Activated naive CD4-positive, alpha-beta T cell treated with anti-CD3 and anti-CD28 coated beads, Interleukin-2, amount 10 ng/mL, durations not matched to agents 7 days and 5 days (primary cell): Measurements from ENCODE around the gene BLTP3B.

Source experiments
- CTCF ChIA-PET: fragments of 350-600 bp; sonication (Branson Sonifier 250); formaldehyde crosslinking; loops from one replicate; lab custom pipeline; 2021; ENCODE audit warnings: antibody characterized with exemption; lab: Charles Lee
- DNase-seq: peaks from one replicate; pipeline ENCODE4 v3.0.0-alpha.2; 2020
- H3K27ac Mint-ChIP-seq: one replicate; pipeline ENCODE4 v1.8.0; 2021; ENCODE audit warnings: mild to moderate bottlenecking, moderate library complexity, mixed read lengths
- H3K27me3 Mint-ChIP-seq: one replicate; pipeline ENCODE4 v1.8.0; 2021; ENCODE audit warnings: mild to moderate bottlenecking, mixed read lengths
- H3K36me3 Mint-ChIP-seq: one replicate; pipeline ENCODE4 v1.8.0; 2021; ENCODE audit warnings: mixed read lengths
- H3K4me1 Mint-ChIP-seq: one replicate; pipeline ENCODE4 v1.8.0; 2021; ENCODE audit warnings: mixed read lengths
- H3K4me3 Mint-ChIP-seq: one replicate; pipeline ENCODE4 v1.8.0; 2021; ENCODE audit warnings: mild to moderate bottlenecking, moderate library complexity, mixed read lengths
- H3K9me3 Mint-ChIP-seq: one replicate; pipeline ENCODE4 v1.8.0; 2021; ENCODE audit warnings: mixed read lengths

Gene BLTP3B

DNA sequence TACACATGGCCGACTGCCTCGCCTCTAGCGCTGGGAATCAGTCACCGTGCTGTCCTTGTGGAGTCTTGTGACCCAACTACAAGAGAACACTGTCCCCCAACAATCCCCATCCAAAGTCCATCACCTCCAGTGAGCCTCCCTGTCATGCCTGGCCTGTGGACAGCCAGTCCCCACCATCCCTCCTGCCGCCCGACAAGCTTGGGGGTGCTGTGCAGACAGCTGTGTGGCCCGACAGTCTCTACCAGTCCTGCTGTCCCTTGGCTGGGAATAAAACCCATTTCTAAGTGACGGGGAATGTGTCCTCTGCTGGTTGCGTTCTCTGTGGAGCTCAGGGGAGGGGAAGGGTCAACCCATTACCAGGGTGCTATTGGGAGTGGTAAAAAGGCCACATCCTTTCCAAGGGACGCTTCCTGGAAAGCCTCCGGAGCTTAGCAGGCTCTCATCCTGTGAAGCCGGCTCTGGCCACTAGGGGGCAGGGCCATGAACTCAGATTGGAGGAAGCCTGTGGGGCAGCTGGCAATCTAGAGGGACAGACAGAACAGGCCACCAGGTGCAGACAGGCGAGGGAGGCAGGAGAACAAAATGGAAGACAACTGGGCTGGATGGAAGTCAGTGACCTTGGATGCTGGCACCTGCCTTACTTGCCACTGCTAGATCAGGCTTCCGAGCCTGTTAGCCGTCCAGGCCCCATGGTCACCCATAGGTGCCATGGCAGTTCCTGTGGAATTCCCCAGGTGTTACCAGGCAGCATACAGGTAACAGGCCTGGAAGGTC lies 12.0 kb upstream of the BLTP3B start:
- H3K9me3 Mint-ChIP-seq: no peaks in the 10 kb centered on the region
- H3K27me3 Mint-ChIP-seq: no peaks in the 10 kb centered on the region
- H3K4me3 Mint-ChIP-seq: no peak overlapping the region
- DNase-seq: peak; percentile 82
- H3K36me3 Mint-ChIP-seq: peaks cover 1% of the 10 kb centered on the region
- H3K27ac Mint-ChIP-seq: no peak overlapping the region
- CTCF ChIA-PET: interaction anchor here (0.6 to 4.1 kb wide), 16 partner anchors 9 to 250 kb away, joined by 3 to 37 read pairs (median 4); partner anchors contain the start of genes DEPDC4 and SCYL2
- peaks cover 6% of the 10 kb centered on the region for H3K4me1 Mint-ChIP-seq

DNA sequence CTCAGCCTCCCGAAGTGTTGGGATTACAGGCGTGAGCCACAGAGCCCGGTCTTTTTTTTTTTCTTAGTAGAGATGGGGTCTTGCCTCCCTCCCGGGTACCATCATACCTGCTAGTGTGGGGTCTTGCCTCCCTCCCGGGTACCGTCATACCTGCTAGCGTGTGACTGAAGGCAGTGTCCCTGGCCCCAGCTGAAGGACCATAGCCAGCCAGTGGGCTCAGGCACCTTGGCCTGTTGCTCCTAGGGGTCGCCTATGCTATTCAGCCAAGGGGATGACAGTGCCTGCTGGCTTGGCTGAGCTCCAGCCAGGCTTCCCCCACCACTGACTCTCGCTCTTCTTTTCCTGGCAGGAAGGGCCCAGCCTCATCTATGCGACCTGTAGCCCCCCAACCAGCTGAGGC lies 10.5 kb upstream of the BLTP3B start:
- CTCF ChIA-PET: interaction anchor here (1.2 to 4.1 kb wide), 3 partner anchors 12 to 252 kb away, joined by 5 to 37 read pairs (median 5); partner anchors contain the start of genes DEPDC4 and SCYL2
- DNase-seq: no peak
- H3K9me3 Mint-ChIP-seq: no peaks in the 10 kb centered on the region
- no peaks in the 10 kb centered on the region for H3K27me3 Mint-ChIP-seq
- peaks cover 6% of the 10 kb centered on the region for H3K4me1 Mint-ChIP-seq
- H3K4me3 Mint-ChIP-seq: no peak overlapping the region
- no peaks in the 10 kb centered on the region for H3K36me3 Mint-ChIP-seq
- H3K27ac Mint-ChIP-seq: no peak overlapping the region

DNA sequence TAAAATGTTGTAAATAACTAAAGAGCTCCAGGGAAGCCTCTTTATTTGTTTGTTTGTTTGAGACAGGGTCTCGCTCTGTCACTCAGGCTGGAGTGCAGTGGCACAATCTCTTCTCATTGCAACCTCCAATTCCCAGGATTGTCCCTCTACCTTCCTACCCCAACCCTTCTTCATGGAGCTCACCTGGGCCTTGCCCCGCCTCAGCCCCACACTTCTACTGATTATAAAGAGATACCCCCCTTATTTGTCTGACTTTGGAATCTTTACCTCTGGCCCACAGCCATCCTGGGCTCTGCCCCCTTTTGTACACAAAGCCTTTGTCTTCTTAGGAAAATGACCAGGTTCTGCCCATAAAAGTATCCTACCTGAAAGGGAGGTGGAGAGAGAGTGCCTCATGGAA lies 9.1 kb upstream of the BLTP3B start:
- DNase-seq: no peak
- CTCF ChIA-PET: no interaction called here
- H3K36me3 Mint-ChIP-seq: no peaks in the 10 kb centered on the region
- H3K9me3 Mint-ChIP-seq: no peaks in the 10 kb centered on the region
- no peak overlapping the region for H3K4me3 Mint-ChIP-seq
- H3K4me1 Mint-ChIP-seq: peaks cover 6% of the 10 kb centered on the region
- no peaks in the 10 kb centered on the region for H3K27me3 Mint-ChIP-seq
- H3K27ac Mint-ChIP-seq: no peak overlapping the region

GRCh38 chr12:100146252-100146651 lies 3.6 kb upstream of the BLTP3B start:
- CTCF ChIA-PET: interaction anchor here (0.6 to 3.0 kb wide), 2 partner anchors 9 to 526 kb away, joined by 3 to 15 read pairs; no protein-coding TSS in a partner anchor
- Mint-ChIP-seq H3K4me3 (no peak overlapping the region), H3K27ac (no peak overlapping the region), H3K4me1 (peaks cover 16% of the 10 kb centered on the region), H3K9me3 (no peaks in the 10 kb centered on the region), H3K27me3 (no peaks in the 10 kb centered on the region), H3K36me3 (peaks cover 1% of the 10 kb centered on the region)
- DNase-seq: no peak

DNA sequence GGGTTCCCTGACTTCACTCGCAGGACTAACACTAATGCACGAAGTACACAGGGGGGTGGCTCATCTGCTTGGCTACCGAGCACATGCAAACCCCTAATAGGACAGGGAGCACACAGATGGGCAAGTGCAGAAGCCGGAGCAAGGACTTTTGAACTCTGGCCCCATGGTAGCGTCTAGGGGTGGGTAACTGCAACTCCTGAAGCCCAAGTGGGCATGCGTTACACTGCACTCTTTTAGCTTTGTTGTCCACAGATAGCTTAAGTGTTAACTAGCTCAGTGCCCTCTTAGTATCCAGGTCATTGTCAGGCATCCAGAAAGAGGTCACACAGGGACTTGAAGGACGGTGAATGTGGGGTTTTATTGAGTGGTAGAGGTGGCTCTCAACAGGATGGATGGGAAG lies 3.0 kb upstream of the BLTP3B start:
- CTCF ChIA-PET: interaction anchor here (0.6 to 3.0 kb wide), 2 partner anchors 9 to 527 kb away, joined by 3 to 15 read pairs; no protein-coding TSS in a partner anchor
- no peak for DNase-seq
- peaks cover 19% of the 10 kb centered on the region for H3K4me1 Mint-ChIP-seq
- H3K36me3 Mint-ChIP-seq: peaks cover 1% of the 10 kb centered on the region
- no peak overlapping the region for H3K27ac Mint-ChIP-seq
- H3K27me3 Mint-ChIP-seq: no peaks in the 10 kb centered on the region
- H3K4me3 Mint-ChIP-seq: no peak overlapping the region
- H3K9me3 Mint-ChIP-seq: no peaks in the 10 kb centered on the region

GRCh38 chr12:100141998-100142850 lies 450 bp downstream of the BLTP3B start:
- peak; percentile 53 for DNase-seq
- Mint-ChIP-seq H3K27me3 (no peaks in the 10 kb centered on the region), H3K4me1 (peaks cover 42% of the 10 kb centered on the region), H3K27ac (peak overlapping the region; percentile 96), H3K9me3 (no peaks in the 10 kb centered on the region), H3K4me3 (peak overlapping the region; percentile 96), H3K36me3 (peaks cover 1% of the 10 kb centered on the region)
- CTCF ChIA-PET: no interaction called here

DNA sequence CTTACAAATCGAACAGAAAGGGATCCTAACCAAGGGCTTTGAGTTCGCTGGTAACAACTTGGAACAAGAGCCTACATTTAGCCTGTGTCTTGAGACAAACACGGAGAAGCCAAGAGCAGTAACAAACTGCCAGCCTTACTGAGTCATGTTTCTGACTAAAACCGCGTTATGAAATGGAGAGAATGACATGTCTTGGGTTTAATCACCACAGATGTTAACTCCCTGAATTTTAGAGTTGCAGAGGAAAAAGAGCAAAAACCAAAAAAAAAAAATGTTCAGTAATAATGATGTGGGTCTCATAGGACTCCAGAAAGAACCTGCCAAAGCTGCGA lies 1.0 kb downstream of the BLTP3B start:
- peak overlapping the region; percentile 96 for H3K4me3 Mint-ChIP-seq
- CTCF ChIA-PET: no interaction called here
- peaks cover 1% of the 10 kb centered on the region for H3K36me3 Mint-ChIP-seq
- DNase-seq: peak; percentile 30
- peak overlapping the region; percentile 92 for H3K27ac Mint-ChIP-seq
- H3K4me1 Mint-ChIP-seq: peaks cover 42% of the 10 kb centered on the region
- no peaks in the 10 kb centered on the region for H3K9me3 Mint-ChIP-seq
- no peaks in the 10 kb centered on the region for H3K27me3 Mint-ChIP-seq

DNA sequence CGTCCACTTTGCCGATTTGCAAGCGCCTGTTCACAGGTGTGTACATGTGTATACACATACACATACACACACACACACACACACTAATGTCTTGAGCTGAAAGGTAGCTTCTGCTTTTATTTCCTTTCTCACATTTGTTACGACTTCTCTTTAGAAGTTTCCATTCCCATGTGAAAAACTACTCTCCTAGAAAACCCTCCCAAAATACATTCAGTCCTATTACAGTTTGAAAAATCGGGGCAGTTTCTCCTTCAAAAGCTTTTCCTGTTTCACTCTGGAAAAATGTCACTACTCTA lies 3.9 kb downstream of the BLTP3B start:
- CTCF ChIA-PET: interaction anchor here (1.1 to 3.2 kb wide), 4 partner anchors 11 to 266 kb away, joined by 3 to 12 read pairs (median 6); no protein-coding TSS in a partner anchor
- peaks cover 1% of the 10 kb centered on the region for H3K36me3 Mint-ChIP-seq
- no peak overlapping the region for H3K4me3 Mint-ChIP-seq
- no peak overlapping the region for H3K27ac Mint-ChIP-seq
- no peaks in the 10 kb centered on the region for H3K27me3 Mint-ChIP-seq
- H3K9me3 Mint-ChIP-seq: no peaks in the 10 kb centered on the region
- H3K4me1 Mint-ChIP-seq: peaks cover 43% of the 10 kb centered on the region
- DNase-seq: no peak

GRCh38 chr12:100138048-100138802 lies 4.4 kb downstream of the BLTP3B start:
- CTCF ChIA-PET: interaction anchor here (0.9 to 3.2 kb wide), 5 partner anchors 11 to 604 kb away, joined by 3 to 12 read pairs (median 3); no protein-coding TSS in a partner anchor
- no peaks in the 10 kb centered on the region for H3K27me3 Mint-ChIP-seq
- no peak overlapping the region for H3K4me3 Mint-ChIP-seq
- peaks cover 1% of the 10 kb centered on the region for H3K36me3 Mint-ChIP-seq
- peaks cover 41% of the 10 kb centered on the region for H3K4me1 Mint-ChIP-seq
- H3K9me3 Mint-ChIP-seq: no peaks in the 10 kb centered on the region
- no peak overlapping the region for H3K27ac Mint-ChIP-seq
- no peak for DNase-seq

- Mint-ChIP-seq H3K4me1 (peaks cover 16% of the 10 kb centered on the region), H3K27ac (no peak overlapping the region), H3K9me3 (peaks cover 4% of the 10 kb centered on the region), H3K27me3 (no peaks in the 10 kb centered on the region), H3K4me3 (no peak overlapping the region), H3K36me3 (peaks cover 4% of the 10 kb centered on the region)
- CTCF ChIA-PET: no interaction called here
- DNase-seq: no peak
These were observed 9.5 kb downstream of the BLTP3B start for GRCh38 chr12:100133200-100133599.

- Mint-ChIP-seq H3K27ac (no peak overlapping the region), H3K36me3 (peaks cover 4% of the 10 kb centered on the region), H3K27me3 (no peaks in the 10 kb centered on the region), H3K9me3 (peaks cover 4% of the 10 kb centered on the region), H3K4me1 (peaks cover 17% of the 10 kb centered on the region), H3K4me3 (no peak overlapping the region)
- DNase-seq: no peak
- CTCF ChIA-PET: interaction anchor here (2.0 kb wide), 1 partner anchor 10 kb away, joined by 8 read pairs; no protein-coding TSS in a partner anchor
These were observed 14.2 kb downstream of the BLTP3B start for GRCh38 chr12:100128512-100128908.

DNA sequence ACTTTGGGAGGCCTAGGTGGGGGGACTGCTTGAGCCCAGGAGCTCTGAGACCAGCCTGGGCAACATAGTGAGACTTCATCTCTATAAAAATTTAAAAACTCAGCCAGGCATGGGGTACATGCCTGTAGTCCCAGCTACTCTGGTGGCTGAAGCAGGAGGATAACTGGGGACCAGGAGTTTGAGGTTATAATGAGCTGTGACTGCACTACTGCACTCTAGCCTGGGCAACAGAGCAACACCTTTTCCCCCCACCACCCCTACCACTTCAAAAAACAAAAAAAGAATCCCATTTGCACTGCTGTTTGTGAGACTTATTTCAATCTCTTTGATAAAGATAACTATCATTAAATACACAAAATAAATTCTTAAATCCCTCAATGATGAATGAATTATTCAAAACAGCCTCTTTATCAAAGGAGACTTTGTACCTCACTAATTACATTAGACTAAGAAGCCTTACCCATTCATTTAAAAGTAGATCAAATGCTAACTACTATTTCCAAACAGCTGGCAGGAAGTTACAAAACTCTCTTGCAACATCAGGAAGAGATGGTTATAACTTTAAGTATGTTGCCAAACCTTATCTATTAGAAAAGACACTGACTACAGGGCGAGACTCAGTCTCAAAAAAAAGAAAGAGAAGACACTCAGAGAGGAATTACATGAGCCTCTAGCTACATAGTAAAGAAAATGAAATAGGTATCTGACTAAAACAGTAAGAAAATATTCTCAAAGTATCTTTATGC lies 14.7 kb downstream of the BLTP3B start:
- peak overlapping the region; percentile 56 for H3K27ac Mint-ChIP-seq
- CTCF ChIA-PET: interaction anchor here (1.1 to 2.0 kb wide), 2 partner anchors 10 to 17 kb away, joined by 3 to 8 read pairs; no protein-coding TSS in a partner anchor
- DNase-seq: no peak
- H3K4me1 Mint-ChIP-seq: peaks cover 15% of the 10 kb centered on the region
- H3K27me3 Mint-ChIP-seq: no peaks in the 10 kb centered on the region
- H3K4me3 Mint-ChIP-seq: no peak overlapping the region
- H3K36me3 Mint-ChIP-seq: peaks cover 4% of the 10 kb centered on the region
- H3K9me3 Mint-ChIP-seq: peaks cover 4% of the 10 kb centered on the region
